Loucy (cell line): ENCODE results near the gene CLK4.

Source experiments
- EZH2phosphoT487 ChIP-seq: fragments of 200-600 bp; IDR thresholded peaks from 2 replicates; pipeline ENCODE4 v1.6.1; 2018; ENCODE audit warnings: antibody characterized with exemption, mild to moderate bottlenecking, moderate library complexity, borderline replicate concordance
- TF ChIP-seq, protein P1 (sequence below): fragments of 200-600 bp; sonication (generic); conservative IDR thresholded peaks from 2 replicates; pipeline ENCODE4 v1.5.1; 2014; ENCODE audit warnings: mild to moderate bottlenecking, antibody characterized with exemption, low read length

DNA sequence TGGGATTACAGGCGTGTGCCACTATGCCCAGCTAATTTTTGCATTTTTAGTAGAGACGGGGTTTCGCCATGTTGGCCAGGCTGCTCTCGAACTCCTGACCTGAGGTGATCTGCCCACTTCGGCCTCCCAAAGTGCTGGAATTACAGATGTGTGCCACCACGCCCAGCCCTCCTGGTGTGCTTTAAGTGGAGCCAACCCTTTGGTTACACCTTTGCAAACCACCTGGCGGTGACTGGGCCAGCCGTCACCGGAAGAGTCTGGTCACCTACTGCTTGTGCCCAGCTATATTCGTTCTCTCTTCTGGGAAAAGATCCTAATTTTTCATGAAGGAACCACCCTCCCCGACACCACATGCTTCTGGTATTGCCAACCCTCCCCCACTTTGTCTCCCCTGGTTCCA, 72.5 kb downstream of the CLK4 start:
- TF ChIP-seq, protein P1, sequence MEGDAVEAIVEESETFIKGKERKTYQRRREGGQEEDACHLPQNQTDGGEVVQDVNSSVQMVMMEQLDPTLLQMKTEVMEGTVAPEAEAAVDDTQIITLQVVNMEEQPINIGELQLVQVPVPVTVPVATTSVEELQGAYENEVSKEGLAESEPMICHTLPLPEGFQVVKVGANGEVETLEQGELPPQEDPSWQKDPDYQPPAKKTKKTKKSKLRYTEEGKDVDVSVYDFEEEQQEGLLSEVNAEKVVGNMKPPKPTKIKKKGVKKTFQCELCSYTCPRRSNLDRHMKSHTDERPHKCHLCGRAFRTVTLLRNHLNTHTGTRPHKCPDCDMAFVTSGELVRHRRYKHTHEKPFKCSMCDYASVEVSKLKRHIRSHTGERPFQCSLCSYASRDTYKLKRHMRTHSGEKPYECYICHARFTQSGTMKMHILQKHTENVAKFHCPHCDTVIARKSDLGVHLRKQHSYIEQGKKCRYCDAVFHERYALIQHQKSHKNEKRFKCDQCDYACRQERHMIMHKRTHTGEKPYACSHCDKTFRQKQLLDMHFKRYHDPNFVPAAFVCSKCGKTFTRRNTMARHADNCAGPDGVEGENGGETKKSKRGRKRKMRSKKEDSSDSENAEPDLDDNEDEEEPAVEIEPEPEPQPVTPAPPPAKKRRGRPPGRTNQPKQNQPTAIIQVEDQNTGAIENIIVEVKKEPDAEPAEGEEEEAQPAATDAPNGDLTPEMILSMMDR = no peak
- TF ChIP-seq EZH2phosphoT487 = no peak
